NOMO-1 treated with DMSO at 0.1 percent for 48 hours (cell line): ENCODE data around the gene DSCAM.

ENCODE experiments used
- DNase-seq: peaks from one replicate; lab custom pipeline; 2025; ENCODE audit not compliant: unreplicated experiment; lab: John Stamatoyannopoulos, UW

Gene DSCAM

GRCh38 chr21:40668555-40669275 lies 178.2 kb downstream of the DSCAM start:
- DNase-seq = no peak

- DNase-seq = no peak
Observed at GRCh38 chr21:40667967-40668366, 179.0 kb downstream of the DSCAM start.

- no peak for DNase-seq
Observed at GRCh38 chr21:40662889-40663288, 184.1 kb downstream of the DSCAM start.

- no peak for DNase-seq
Observed at GRCh38 chr21:40660461-40660860, 186.5 kb downstream of the DSCAM start.

- no peak for DNase-seq
Observed at GRCh38 chr21:40658311-40658710, 188.6 kb downstream of the DSCAM start.

GRCh38 chr21:40652436-40652835 lies 194.5 kb downstream of the DSCAM start:
- DNase-seq = no peak

GRCh38 chr21:40647706-40648105 lies 199.3 kb downstream of the DSCAM start:
- DNase-seq = no peak

GRCh38 chr21:40646651-40647050 lies 200.3 kb downstream of the DSCAM start:
- DNase-seq = no peak

- DNase-seq = no peak
Observed at GRCh38 chr21:40641042-40641441, 205.9 kb downstream of the DSCAM start.

GRCh38 chr21:40640266-40640789 lies 206.6 kb downstream of the DSCAM start:
- no peak for DNase-seq

- no peak for DNase-seq
Observed at GRCh38 chr21:40639616-40640194, 207.3 kb downstream of the DSCAM start.

GRCh38 chr21:40638466-40639251 lies 208.3 kb downstream of the DSCAM start:
- DNase-seq = no peak

- no peak for DNase-seq
Observed at GRCh38 chr21:40636026-40636425, 210.9 kb downstream of the DSCAM start.

GRCh38 chr21:40635391-40635790 lies 211.6 kb downstream of the DSCAM start:
- DNase-seq = no peak

GRCh38 chr21:40634141-40634540 lies 212.8 kb downstream of the DSCAM start:
- no peak for DNase-seq

- DNase-seq = no peak
Observed at GRCh38 chr21:40633048-40633447, 213.9 kb downstream of the DSCAM start.

- no peak for DNase-seq
Observed at GRCh38 chr21:40631211-40631610, 215.7 kb downstream of the DSCAM start.

- no peak for DNase-seq
Observed at GRCh38 chr21:40625991-40626390, 221.0 kb downstream of the DSCAM start.

- no peak for DNase-seq
Observed at GRCh38 chr21:40623528-40623927, 223.4 kb downstream of the DSCAM start.

- no peak for DNase-seq
Observed at GRCh38 chr21:40622531-40622930, 224.4 kb downstream of the DSCAM start.

- no peak for DNase-seq
Observed at GRCh38 chr21:40620386-40621145, 226.4 kb downstream of the DSCAM start.
